Lower leg skin (tissue), 3 donors: ENCODE results near the gene SPRYD7.
"Not testable (repeated sequence)": the region's sequence is repeated elsewhere in the genome, so short reads cannot be mapped to it uniquely, and the experiment has no call there.

ENCODE experiments used
- CTCF ChIP-seq, 3 donors: fragments of 450-650 bp; IDR thresholded peaks; one replicate each; pipeline ENCODE4 v1.5.1; 2016; ENCODE audit warnings: antibody characterized with exemption in 3 of 3, mild to moderate bottlenecking in 3 of 3, moderate library complexity in 2 of 3
- POLR2A ChIP-seq, 2 donors: fragments of 450-650 bp; IDR thresholded peaks; one replicate each; pipeline ENCODE4 v1.6.1; 2016 to 2017; ENCODE audit warnings: antibody characterized with exemption in 2 of 2, mild to moderate bottlenecking in 1 of 2, moderate library complexity in 1 of 2

GRCh38 chr13:49918106-49918505, 18.0 kb downstream of the SPRYD7 start:
- not testable (repeated sequence) for TF ChIP-seq CTCF, POLR2A (IDR thresholded peaks at IDR 0.05)
